WERI-Rb-1 (cell line): Measurements from ENCODE around the gene PRRT3.

Experiments used
- DNase-seq: peaks from one replicate; pipeline ENCODE4 v3.0.0-alpha.2; 2020
- H3K27ac ChIP-seq: fragments of 250-450 bp; sonication (Bioruptor Pico); 2 replicates; pipeline ENCODE4 v1.5.1; 2020; ENCODE audit warnings: mild to moderate bottlenecking, moderate library complexity
- H3K27me3 ChIP-seq: fragments of 250-450 bp; sonication (Bioruptor Pico); 2 replicates; pipeline ENCODE4 v1.5.1; 2021; ENCODE audit warnings: mild to moderate bottlenecking, low read depth, moderate library complexity; ENCODE audit not compliant: insufficient read depth, severe bottlenecking
- H3K36me3 ChIP-seq: fragments of 250-450 bp; sonication (Bioruptor Pico); 2 replicates; pipeline ENCODE4 v1.5.1; 2020; ENCODE audit warnings: mild to moderate bottlenecking, moderate library complexity
- H3K4me3 ChIP-seq: 2 replicates; pipeline ENCODE4 v1.5.1; 2011; ENCODE audit warnings: low read depth, mild to moderate bottlenecking, control low read depth, low read length
- H3K9me3 ChIP-seq: fragments of 250-450 bp; sonication (Bioruptor Pico); 2 replicates; pipeline ENCODE4 v1.5.1; 2021; ENCODE audit warnings: mild to moderate bottlenecking, moderate library complexity; ENCODE audit not compliant: severe bottlenecking
- TF ChIP-seq, protein P1 (sequence below): IDR thresholded peaks from 2 replicates; pipeline ENCODE4 v1.5.1; 2011; ENCODE audit warnings: low read depth, mild to moderate bottlenecking, control low read depth, inconsistent platforms, low read length

PRRT3 gene

GRCh38 chr3:9978710-9979305 is 26.6 kb upstream of the PRRT3 start:
- TF ChIP-seq, protein P1, sequence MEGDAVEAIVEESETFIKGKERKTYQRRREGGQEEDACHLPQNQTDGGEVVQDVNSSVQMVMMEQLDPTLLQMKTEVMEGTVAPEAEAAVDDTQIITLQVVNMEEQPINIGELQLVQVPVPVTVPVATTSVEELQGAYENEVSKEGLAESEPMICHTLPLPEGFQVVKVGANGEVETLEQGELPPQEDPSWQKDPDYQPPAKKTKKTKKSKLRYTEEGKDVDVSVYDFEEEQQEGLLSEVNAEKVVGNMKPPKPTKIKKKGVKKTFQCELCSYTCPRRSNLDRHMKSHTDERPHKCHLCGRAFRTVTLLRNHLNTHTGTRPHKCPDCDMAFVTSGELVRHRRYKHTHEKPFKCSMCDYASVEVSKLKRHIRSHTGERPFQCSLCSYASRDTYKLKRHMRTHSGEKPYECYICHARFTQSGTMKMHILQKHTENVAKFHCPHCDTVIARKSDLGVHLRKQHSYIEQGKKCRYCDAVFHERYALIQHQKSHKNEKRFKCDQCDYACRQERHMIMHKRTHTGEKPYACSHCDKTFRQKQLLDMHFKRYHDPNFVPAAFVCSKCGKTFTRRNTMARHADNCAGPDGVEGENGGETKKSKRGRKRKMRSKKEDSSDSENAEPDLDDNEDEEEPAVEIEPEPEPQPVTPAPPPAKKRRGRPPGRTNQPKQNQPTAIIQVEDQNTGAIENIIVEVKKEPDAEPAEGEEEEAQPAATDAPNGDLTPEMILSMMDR, result no peak
- Histone ChIP-seq H3K9me3 (no peaks in the 10 kb centered on the region), H3K4me3 (no peak overlapping the region), H3K27me3 (no peaks in the 10 kb centered on the region), H3K27ac (no peak overlapping the region), H3K36me3 (peaks cover 33% of the 10 kb centered on the region)
- DNase-seq, result no peak

GRCh38 chr3:9976721-9977709 is 24.8 kb upstream of the PRRT3 start:
- H3K9me3 ChIP-seq, result no peaks in the 10 kb centered on the region
- no peaks in the 10 kb centered on the region for H3K27me3 ChIP-seq
- H3K36me3 ChIP-seq, result peaks cover 38% of the 10 kb centered on the region
- TF ChIP-seq, protein P1, result no peak
- no peak overlapping the region for H3K27ac ChIP-seq
- no peak for DNase-seq
- H3K4me3 ChIP-seq, result no peak overlapping the region

- peaks cover 63% of the 10 kb centered on the region for H3K36me3 ChIP-seq
- H3K27ac ChIP-seq, result no peak overlapping the region
These were observed 17.9 kb upstream of the PRRT3 start for GRCh38 chr3:9970020-9970652.

GRCh38 chr3:9969632-9970019 is 17.4 kb upstream of the PRRT3 start:
- no peak overlapping the region for H3K4me3 ChIP-seq
- H3K9me3 ChIP-seq, result no peaks in the 10 kb centered on the region
- no peak for DNase-seq
- H3K36me3 ChIP-seq, result peaks cover 60% of the 10 kb centered on the region
- no peaks in the 10 kb centered on the region for H3K27me3 ChIP-seq
- no peak overlapping the region for H3K27ac ChIP-seq
- TF ChIP-seq, protein P1, result no peak

More at GRCh38 chr3:9970020-9970652, 17.9 kb upstream of the PRRT3 start:
- Histone ChIP-seq H3K4me3 (no peak overlapping the region), H3K27me3 (no peaks in the 10 kb centered on the region), H3K9me3 (no peaks in the 10 kb centered on the region)
- DNase-seq, result no peak
- TF ChIP-seq, protein P1, result no peak

DNA sequence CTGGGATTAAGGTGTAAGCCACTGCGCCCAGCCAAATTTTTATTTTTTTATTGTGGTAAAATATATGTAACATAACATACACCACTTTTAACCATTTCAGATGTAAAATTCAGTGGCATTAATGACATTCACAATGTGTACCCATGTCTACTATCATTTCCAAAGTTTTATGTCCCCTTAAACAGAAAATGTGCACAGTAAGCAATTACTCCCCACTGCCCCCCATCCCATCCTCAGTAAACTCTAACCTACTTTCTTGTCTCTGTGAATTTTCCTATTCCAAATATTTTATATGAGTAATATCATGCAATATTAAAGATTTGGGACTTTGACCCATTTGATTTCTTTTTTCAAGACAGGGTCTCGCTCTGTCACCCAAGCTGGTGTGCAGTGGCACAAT is 14.6 kb upstream of the PRRT3 start:
- no peak overlapping the region for H3K4me3 ChIP-seq
- no peaks in the 10 kb centered on the region for H3K27me3 ChIP-seq
- H3K27ac ChIP-seq, result no peak overlapping the region
- H3K36me3 ChIP-seq, result peaks cover 47% of the 10 kb centered on the region
- no peak for DNase-seq
- no peaks in the 10 kb centered on the region for H3K9me3 ChIP-seq
- TF ChIP-seq, protein P1, result no peak
